ENCODE measurements around the gene NACAD. TPM values are rescaled to one million over a fixed set of nuclear protein-coding genes. Genes with fewer than 3 reads are reported as not detected.
A peak's percentile ranks its signal among the peaks of the same experiment; 100 is the strongest.

NACAD gene
- total RNA-seq, 1 experiment from 2014 or later: 5.5 TPM

GRCh38 chr7:45136106-45137060 lies 47.6 kb upstream of the NACAD start (continued):
- TF ChIP-seq FOXP4 (CRISPR knock-in tag; IDR thresholded peaks at IDR 0.05) (no peak), AFF4 (CRISPR knock-in tag; IDR thresholded peaks at IDR 0.05; ENCODE audit: borderline replicate concordance) (no peak), CDX4 (CRISPR knock-in tag; IDR thresholded peaks at IDR 0.05; ENCODE audit: borderline replicate concordance) (no peak), NFATC4 (CRISPR knock-in tag; IDR thresholded peaks at IDR 0.05) (no peak), NR3C1 (CRISPR knock-in tag; conservative IDR thresholded peaks at IDR 0.05; ENCODE audit: low read depth) (no peak), EMX1 (CRISPR knock-in tag; IDR thresholded peaks at IDR 0.05) (no peak), USF2 (CRISPR knock-in tag; IDR thresholded peaks at IDR 0.05) (0 out of 2 replicates have a peak, but pooled peaks have one; percentile 19)

- no peak for ATAC-seq
- no peak for TF ChIP-seq NFE2L1 (CRISPR knock-in tag; IDR thresholded peaks at IDR 0.05)
- no peak for TF ChIP-seq ATF1 (CRISPR knock-in tag; IDR thresholded peaks at IDR 0.05)
- no peak for TF ChIP-seq PRRX2 (CRISPR knock-in tag; IDR thresholded peaks at IDR 0.05)
- TF ChIP-seq ZNF232 (CRISPR knock-in tag; IDR thresholded peaks at IDR 0.05): no peak
- TF ChIP-seq ZNF512 (CRISPR knock-in tag; IDR thresholded peaks at IDR 0.05; ENCODE audit: borderline replicate concordance): no peak
- TF ChIP-seq MYBL2 (CRISPR knock-in tag; IDR thresholded peaks at IDR 0.05): no peak
- no peak for TF ChIP-seq TEAD4 (CRISPR knock-in tag; IDR thresholded peaks at IDR 0.05)
- TF ChIP-seq NFATC4 (CRISPR knock-in tag; IDR thresholded peaks at IDR 0.05): no peak
- POLR2A ChIA-PET: no interaction called here
Observed at GRCh38 chr7:45133877-45134276, 45.1 kb upstream of the NACAD start.

More at GRCh38 chr7:45133877-45134276, 45.1 kb upstream of the NACAD start:
- H3K4me3 Mint-ChIP-seq: no peak overlapping the region
- no peak overlapping the region for H3K27ac Mint-ChIP-seq
- CTCF ChIA-PET: no interaction called here
- DNase-seq (ENCODE audit: low spot score): no peak
- H3K27me3 Mint-ChIP-seq (ENCODE audit: low read depth): no peaks in the 10 kb centered on the region
- H3K9me3 Mint-ChIP-seq: no peaks in the 10 kb centered on the region
- H3K36me3 Mint-ChIP-seq: no peaks in the 10 kb centered on the region
- peaks cover 4% of the 10 kb centered on the region for H3K4me1 Mint-ChIP-seq
